Measurements from ENCODE around the gene CMAS.
"Not testable (repeated sequence)": the region's sequence is repeated elsewhere in the genome, so short reads cannot be mapped to it uniquely, and the experiment has no call there.

Gene CMAS

DNA sequence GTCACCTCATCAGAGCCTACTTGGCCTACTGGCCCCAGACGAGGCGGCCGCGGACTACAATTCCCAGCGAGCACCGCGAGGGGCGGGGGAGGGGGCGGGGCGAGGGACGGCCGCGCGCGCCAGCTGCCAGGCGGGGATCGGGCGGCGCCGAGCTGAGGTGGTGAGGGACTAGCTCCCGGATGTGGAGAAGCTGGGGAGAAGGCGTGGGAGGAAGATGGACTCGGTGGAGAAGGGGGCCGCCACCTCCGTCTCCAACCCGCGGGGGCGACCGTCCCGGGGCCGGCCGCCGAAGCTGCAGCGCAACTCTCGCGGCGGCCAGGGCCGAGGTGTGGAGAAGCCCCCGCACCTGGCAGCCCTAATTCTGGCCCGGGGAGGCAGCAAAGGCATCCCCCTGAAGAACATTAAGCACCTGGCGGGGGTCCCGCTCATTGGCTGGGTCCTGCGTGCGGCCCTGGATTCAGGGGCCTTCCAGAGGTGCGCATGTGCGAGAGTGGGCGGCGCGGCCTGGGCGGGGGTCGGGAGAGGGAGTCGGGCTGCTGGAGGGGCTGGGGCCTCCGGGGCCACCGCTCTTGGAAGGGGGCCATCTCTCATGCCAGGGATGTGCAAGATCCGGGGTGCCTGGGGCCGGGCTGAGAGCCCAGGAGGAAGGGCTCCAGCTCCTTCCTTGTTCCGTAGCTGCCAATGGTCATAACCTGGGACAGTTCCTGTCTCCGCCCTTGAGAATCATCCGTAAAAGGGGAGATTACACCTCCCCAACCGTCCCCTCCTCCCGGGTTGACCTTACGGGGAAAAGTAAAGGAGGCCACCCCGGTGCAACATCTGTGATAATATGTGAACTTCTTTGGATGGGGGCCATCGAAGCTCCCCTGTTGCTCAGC lies at the start of gene CMAS:
CMAS (plus strand) TSS at position 129 of the 878 bp plus-strand sequence; CDS start at position 215, 86 bp downstream.
- peak; percentile 54 to 79 (median 62) for DNase-seq

GRCh38 chr12:21998295-21998694 lies 47.7 kb upstream of the CMAS start:
- no peak for DNase-seq

GRCh38 chr12:21998782-21999181 lies 47.2 kb upstream of the CMAS start:
- DNase-seq = no peak

GRCh38 chr12:22002430-22002829 lies 43.6 kb upstream of the CMAS start:
- no peak for DNase-seq

- DNase-seq = not testable (repeated sequence)
Measured at GRCh38 chr12:22007794-22008193, 38.2 kb upstream of the CMAS start.

- no peak for DNase-seq
Measured at GRCh38 chr12:22008196-22008595, 37.8 kb upstream of the CMAS start.

DNA sequence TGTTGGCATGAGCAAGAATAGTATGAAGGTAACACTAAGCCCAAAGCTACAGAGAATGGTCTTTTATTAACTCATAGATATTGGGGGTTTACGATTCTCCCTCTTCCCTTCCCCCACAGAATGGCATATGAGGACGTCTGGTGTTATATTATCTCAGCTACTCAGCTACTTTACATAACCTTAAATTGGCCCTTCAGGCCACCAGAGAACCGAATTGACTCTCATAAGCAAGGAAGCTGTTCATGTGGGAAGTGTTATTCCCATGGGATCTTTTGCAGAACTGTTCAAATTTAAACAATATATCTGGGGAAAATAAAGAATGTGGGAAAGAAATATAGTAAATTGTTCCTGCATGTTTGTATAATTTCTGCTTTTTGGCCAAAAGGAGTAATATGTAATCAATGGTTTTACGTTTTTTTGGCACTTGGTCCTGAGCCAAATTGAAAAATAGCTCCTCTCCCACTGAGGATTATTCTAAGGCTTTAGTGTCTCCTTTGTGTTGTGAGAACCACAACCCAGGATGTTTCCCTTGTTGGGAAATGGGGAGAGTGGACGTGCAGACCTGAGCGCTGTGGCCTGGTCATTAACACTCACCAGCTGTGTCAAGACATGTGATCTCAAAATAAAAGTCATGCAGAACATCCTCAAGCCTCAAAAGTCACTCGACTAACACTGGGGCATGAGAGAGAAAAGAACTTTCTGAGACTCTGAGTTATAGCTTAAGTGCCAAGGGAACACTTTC lies 31.8 kb upstream of the CMAS start:
- no peak for DNase-seq

DNA sequence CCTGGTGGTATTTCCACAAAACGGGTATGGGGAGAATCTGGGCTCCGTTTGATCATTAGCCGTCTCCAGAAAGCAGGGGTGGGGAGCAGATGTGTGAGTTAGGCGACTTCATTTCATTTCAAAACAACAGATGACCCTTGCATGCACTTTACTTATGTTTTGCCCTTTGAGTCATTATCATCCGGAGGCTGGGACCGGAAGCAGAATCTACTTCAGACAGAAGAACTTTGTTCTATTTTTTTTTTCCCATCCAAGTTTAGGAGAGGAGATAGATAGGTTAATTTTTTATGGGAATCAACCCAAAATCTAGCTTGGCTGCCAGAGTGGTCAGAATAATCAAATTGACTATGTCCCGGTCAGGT lies 31.3 kb upstream of the CMAS start:
- no peak for DNase-seq

DNA sequence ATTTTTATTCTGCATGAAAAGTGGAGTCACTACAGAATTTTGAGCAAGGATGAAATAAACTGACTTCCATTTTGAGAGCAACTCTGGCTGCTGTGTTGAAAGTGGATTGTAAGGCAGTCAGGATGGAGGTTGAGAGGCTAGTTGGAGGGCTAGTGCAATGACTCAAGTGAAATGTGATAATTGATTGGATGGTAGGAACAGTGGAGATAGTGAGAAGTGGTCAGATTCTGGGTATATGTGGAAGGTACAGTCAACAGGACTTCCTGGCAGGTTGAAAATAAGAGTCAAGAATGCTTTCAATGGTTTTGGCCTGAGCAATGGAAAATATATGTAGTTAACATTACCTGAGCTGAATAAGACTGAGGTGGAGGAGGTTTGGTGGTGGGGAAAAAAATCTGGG lies 29.0 kb upstream of the CMAS start:
- no peak for DNase-seq

DNA sequence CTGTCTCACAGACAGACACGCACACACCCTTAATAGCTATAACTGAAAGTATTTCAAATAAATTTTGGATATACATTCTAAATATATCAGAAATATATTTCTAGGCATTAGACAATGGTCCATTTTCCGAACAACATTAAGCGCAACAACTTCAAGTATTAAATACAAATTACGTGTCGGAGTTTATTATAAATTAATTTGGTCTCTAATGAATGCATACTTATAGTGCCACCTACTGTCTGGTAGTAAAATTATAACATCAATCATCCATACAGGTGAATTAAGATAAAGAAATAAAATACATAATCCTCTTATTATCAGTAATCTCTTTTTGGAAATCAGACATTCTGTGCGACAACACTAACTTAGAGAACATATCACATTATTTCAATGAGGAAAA lies 27.2 kb upstream of the CMAS start:
- no peak for DNase-seq

DNA sequence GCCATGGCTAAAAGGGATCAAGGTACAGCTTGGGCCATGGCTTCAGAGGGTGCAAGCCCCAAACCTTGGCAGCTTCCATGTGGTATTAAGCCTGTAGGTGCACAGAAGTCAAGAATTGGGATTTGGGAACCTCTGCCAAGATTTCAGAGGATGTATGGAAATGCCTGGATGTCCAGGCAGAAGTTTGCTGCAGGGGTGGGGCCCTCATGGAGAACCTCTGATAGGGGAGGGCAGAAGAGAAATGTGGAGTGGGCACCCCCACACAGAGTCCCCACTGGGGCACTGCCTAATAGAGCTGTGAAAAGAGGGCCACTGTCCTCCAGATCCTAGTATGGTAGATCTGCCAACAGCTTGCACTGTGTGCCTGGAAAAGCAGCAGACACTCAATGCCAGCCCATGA lies 22.5 kb upstream of the CMAS start:
- DNase-seq = not testable (repeated sequence)

DNA sequence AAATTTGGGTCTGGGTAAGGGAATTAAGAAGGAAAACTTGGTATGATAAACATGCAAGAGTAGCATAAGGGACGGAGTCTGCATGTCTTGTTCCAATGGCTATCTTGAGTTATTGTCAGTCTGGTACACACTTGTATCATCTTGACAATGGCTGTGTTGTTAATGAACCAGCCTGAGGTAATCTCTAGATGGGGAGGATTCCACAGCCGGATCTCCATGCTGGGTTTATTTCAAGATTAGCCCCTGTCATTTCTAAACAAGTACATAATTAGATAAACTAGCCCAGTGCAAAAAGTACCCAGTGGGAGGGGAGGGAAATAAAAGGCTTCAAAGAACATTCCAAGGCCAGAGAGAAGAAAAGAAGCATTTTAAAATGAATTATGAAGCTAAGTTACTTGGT lies 16.5 kb upstream of the CMAS start:
- no peak for DNase-seq

DNA sequence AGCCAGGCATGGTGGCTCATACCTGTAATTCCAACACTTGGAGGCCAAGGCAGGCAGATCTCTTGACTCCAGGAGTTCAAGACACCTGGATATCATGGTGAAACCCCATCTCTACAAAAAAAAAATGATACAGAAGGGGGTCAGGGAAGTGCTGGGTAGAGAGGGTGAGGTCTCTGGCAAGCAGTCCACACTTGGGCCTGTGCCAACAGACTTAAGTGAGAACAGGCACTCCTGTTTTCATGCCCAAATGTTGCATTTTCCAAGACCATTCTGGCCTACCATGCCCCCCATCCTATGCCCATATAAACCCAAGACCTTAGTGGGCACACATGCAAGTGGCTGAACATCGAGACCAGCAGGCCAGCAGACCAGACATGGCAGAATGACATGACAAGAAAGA lies 16.0 kb upstream of the CMAS start:
- DNase-seq = no peak

GRCh38 chr12:22032732-22033131 lies 13.3 kb upstream of the CMAS start:
- DNase-seq = no peak

DNA sequence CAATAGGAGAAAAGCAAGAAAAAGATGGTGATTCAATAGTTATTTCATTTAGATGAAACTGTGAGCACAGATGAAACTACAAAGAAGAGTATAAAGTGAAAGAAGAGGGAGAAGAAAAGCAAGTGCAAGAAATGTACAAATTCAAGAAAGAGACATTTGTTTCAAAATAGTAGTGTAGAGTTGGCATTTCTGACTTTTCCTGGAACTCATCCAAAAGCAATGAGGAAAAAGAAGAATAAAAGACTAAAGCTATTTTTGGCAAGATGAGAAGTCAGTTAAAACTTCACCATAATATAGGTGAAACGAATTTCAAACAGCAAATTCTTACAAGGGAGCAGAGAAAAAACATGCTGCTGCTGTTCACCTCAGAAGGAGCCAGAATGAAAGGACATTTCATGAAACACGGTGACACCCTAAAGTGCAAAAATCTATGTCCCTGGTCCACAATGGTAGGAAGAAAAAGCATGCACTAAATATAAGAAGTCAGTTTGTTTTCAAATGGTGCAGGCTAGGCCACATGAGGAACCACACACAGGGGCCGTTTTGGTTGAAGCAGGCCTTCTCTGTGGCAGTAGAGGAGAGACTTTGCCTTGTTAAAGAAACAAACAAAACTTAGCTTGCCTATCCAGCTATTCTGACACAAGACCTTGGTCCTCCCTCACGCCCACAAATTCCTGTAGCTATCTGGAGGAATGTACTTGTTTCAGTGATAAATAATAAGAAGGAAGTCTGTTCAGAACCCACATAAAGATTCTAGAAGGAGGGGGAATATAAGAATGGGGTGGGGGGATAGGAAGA lies 11.1 kb upstream of the CMAS start:
- DNase-seq = no peak

- DNase-seq = no peak
Measured at GRCh38 chr12:22037947-22038346, 8.1 kb upstream of the CMAS start.

DNA sequence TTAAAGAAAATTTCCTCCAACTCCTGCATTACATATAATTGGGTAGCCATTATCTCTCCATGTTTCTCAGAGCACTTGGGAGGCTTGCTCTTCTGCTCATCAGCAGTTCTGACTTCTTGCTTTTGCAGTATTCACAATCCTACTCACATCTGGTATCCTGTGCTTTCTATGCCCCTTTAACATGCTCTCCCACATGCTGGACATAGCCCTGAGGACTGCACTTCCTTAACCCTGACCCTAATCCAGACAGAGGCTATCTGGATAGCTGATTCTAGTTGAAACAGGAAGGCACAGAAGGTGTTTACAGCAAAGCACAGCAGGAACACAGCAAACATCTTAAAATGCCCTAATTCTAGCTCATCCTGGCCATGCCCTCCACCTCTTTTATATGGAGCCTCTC lies 7.3 kb upstream of the CMAS start:
- DNase-seq = no peak

- DNase-seq = no peak
Measured at GRCh38 chr12:22039361-22039760, 6.7 kb upstream of the CMAS start.

- DNase-seq = no peak
Measured at GRCh38 chr12:22042976-22043669, 2.9 kb upstream of the CMAS start.

DNA sequence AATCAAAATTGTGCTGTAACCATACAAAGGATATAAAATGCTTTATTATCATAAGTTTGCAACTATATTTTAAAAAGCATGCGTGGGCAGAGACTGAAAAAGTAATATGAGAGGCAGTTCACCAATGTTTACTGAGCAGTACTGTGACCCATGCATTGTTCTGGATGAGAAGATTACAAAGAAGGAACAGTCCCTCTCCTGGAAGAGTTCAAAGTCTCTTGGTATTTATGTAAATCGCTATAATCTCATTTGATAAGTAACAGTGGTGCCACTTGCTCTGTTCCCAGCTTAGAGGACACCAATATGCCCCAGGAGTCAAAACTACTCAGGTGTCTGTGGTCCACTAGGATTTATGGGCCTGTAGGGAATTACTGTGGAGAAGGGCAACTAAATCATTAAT lies 2.1 kb upstream of the CMAS start:
- DNase-seq = no peak

GRCh38 chr12:22044391-22044790 lies 1.6 kb upstream of the CMAS start:
- DNase-seq = no peak

DNA sequence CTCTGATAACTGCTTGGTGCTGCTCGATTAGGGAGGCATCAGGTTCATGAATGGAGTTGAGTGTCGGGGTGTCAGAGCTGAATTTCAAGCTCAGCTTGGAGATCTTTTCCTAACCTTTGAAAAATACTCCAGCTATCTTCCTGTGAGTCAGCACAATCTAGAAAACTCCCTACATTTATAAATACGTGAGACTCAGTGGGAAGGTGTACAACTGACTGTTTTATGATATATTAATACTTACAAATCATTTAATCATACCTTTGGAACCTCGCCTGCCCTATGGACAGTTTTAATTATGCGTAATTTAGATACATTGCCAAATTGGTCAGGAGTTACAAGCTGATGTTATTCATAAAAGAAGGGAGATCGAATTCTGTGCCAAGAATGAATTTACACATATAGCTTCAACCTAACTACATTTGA lies 961 bp downstream of the CMAS start:
- DNase-seq = no peak

DNA sequence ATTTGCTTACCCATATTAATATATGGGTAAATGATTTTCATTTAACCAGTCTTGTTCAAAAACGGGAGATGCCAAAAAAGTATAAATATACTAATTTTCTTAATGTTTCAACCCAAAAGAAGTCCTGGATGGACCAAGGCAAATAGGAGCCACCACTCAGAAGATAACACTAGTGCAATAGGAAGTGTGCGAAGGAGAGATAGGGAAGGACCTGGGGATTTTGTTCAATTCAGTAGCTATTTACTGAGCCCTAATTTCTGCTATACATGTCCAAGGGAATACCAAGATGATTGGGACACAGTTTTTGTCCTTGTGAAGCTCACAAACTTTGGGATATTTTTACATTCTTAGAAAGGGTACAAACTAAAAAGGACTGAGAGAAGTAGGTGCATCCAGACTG lies 1.5 kb downstream of the CMAS start:
- DNase-seq = no peak
